ENCODE results near the gene MFAP3L.
"Not testable (repeated sequence)": the region's sequence is repeated elsewhere in the genome, so short reads cannot be mapped to it uniquely, and the experiment has no call there.

The MFAP3L gene

DNA sequence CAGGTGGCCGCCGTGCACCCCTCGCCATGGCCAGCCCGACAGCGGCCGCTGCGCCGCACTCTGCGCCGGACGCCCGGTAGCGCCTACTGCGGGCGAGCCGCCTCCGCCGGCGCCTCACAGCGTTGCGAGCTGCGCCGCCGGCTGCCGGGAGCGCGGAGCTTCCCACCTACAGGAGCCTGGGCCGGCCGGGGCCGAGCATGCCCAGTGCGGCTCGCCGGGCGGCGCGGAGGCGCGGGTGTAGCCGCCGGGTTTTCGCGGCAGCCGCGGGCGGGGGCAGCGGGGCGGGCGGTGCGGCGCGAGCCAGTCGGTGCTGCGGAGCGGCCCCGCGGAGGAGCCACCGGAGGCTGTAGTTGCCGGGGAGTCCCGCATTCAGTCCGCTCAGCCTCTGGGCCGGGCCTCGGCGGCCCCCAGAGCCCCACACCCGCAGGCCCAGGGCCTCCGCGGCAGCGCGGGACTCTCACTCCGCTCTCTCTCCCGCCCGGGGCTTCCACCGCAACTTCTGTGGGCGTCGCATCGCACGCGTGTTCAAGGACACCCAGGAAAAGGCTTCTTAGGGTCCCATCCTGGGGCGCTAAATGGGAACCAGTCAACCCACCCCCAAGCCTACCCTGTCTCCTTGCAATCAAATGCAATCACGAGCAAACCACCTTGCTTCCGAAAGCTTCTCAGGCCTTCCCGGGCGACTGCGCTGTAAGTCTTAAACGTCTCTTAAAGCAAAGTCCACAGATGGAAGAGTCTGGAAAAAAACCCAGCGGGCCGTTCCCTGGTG is at the start of gene MFAP3L:
Gene MFAP3L (minus strand): TSS at position 143 of the 769 bp plus-strand sequence. CDS start 20,518 bp downstream, outside the sequence.
- FAIRE-seq = no peak

DNA sequence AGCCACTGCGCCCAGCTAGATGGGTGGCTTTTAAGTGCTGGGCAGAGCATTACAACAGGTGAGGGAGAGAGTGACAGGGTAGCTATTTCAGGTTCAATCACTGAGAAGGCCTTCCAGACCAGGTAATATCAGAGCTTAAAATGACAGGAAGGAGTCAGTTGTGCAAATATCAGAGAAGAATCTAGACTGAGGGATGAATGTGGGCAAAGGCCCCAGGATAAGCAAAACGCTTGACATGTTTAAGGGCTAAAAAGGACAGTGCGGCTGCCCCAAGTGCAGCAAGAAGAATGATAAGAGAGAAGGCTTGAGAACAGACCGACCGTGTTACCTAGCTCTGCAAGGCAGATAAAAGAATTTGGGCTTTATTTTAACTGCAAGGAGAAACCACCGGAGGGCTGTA is 45.0 kb upstream of the MFAP3L start:
- no peak for FAIRE-seq

DNA sequence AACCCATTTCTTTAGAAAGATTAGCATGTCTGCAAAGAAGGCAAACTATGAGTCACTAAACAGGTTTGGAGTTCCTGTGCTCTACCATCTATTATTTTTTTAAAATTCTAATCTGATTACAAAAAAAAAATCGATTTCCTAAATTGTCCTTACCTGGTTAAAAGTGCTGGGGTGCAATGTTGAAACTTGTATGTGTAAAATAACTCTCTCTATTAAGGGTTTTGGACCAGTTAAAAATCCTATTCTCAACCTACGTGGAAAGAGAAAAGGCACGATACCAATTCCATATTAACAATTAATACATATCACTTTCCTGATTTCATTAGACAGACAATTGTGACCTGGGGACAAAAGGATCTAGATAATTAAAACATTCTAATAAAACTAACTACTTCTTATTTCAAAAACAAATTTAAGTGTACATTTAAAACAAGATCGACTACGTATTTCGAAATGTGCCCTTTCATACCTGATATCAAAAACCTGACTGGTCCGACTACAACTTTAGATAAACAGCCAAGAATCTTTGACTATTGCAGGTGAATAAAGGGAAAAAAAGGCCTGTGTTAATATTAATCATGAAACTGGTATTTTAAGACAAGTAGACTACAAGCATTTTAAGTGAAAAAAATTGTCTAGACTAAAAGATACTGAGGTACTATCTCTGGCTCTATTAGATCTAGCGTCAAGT is 42.4 kb upstream of the MFAP3L start:
- FAIRE-seq = no peak

DNA sequence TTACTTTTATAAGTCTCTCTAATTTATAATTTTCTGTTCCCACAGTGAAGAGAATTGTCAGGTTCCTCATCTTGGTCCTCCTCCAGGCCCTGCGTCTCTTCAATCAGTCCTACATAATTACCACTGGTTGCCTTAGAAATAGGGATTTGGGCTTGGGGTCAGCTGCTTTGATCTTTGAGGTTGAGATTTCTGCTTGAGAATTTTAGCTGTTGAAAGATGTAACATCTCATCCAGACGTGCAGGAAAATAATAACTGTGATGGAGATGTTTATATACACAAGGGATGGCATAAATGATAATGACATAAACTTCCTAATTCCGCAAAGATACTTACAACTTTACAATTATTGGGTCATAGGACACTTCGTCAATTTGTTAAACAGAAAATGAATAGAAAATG is 33.2 kb upstream of the MFAP3L start:
- FAIRE-seq = no peak

DNA sequence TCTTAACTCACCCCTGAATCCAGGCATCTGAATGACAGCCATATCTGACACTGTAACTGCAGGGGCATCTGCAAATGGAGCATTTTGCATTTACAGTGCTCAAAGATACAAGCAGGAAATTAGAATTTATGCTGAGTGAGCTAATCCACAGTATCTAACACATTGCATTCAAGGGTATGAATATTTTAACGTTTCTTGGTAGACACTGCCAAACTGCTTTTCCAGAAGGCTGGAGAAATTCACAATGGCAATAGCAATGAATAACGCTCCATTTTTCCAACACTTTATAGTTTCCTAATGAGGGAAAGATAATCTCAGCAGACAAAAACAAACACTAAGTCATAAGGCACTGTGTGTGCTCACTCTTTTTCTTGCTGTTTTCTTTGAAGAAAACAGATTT is 32.6 kb upstream of the MFAP3L start:
- no peak for FAIRE-seq

DNA sequence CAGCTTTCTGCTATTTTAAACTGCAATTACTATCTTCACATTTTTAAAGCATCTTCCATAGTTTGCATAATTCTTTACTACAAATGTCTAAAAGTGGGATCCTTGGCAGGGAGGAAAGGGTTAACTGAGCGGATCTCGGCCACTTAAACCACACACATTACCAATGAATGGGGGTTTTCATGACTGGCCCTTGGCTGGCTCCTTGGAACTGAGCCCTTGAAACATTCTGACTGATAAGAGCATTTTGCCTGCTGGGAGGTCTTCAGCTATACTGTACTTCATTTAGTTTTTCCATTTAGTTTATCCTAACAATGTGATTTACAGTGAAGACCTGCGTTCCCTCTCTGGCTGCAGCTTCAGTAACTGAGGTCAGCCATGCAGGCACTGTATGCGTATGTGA is 31.7 kb upstream of the MFAP3L start:
- no peak for FAIRE-seq

DNA sequence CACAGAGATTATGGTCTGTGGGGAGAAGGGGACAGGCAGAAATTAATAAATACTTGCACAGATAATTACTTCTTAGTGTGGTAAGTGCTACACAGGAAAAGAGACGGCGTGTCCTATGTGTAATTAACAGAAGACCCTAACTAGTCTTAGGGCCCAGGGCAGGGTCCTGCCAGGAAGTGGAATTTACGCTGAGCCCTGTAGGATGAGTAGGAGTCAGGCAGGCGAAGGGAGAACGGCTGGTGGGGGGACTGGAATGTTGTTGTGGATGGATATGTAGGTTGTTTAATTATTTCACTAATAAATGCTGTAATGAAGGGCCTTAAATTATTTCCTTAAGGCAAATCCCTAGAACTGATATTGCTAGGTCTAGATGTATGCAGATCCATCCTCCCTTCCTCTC is 26.7 kb upstream of the MFAP3L start:
- no peak for FAIRE-seq

DNA sequence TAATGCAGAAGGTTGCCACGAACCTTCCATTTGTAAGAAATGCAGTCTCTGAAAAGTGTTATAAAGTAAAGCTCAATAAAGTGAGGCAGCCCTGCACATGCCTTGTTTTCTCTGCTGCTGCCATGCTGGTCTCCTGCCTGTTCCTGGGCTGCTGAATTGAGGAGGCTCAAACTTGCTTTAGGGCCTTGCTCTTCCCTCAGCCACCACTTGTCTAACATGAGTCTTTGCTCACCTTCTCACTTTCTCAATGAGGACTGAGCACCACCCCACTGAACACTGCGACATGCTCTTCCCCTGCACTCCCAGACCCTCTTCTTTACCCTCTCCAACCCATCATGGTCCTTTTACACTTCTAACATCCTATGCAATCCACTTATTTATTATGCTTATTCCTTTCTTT is 25.2 kb upstream of the MFAP3L start:
- no peak for FAIRE-seq

DNA sequence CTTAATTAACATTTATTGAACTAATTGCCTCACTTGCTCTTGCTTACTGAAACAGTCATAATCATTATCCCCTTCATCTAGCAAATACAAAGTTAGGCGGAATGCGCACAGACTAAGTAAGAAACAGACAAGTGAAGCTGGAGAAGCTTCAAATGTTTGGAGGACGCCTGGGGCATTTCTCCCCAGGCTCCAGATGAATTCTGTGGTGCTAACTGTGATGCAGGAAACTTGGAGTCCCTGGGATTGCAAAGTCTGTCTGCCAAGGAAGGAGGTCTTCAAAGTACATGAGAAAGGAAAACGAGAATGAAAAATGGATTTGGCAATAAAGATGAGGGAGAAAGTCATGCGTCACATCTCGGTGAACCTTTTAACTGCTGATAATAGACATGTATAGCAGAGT is 23.6 kb upstream of the MFAP3L start:
- no peak for FAIRE-seq

DNA sequence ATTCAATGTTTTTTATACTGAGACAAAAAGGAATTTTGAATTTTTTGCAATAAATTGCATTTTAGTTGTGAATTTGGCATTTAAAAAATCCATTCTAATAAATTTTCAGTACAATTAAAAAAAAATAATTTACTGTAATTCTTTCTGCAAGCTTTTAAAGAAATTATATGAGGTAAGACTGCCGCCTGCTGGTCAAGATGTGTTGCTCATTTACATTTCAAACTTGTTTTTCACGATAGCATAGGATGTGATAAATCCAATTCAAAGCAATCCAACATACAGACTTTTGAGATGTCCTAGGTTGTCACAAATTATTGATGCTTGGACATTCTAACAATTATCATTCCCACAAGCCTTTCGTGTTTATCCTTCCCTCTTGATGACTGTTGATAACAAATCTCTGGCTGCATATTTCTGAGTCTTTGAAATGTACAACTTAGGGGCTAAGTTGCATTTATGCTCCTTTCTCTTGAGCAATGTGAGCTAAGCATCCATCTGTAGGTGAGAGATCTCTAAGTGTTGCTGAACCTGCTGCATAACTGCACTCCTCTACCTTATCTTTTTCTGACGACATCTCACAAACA is 21.7 kb upstream of the MFAP3L start:
- FAIRE-seq = no peak

DNA sequence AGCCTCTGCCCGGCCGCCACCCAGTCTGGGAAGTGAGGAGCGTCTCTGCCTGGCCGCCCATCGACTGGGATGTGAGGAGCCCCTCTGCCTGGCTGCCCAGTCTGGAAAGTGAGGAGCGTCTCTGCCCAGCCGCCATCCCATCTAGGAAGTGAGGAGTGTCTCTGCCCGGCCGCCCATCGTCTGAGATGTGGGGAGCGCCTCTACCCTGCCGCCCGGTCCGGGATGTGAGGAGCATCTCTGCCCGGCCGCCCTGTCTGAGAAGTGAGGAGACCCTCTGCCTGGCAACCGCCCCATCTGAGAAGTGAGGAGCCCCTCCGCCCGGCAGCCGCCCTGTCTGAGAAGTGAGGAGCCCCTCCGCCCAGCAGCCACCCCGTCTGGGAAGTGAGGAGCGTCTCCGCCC is 20.0 kb upstream of the MFAP3L start:
- not testable (repeated sequence) for FAIRE-seq

DNA sequence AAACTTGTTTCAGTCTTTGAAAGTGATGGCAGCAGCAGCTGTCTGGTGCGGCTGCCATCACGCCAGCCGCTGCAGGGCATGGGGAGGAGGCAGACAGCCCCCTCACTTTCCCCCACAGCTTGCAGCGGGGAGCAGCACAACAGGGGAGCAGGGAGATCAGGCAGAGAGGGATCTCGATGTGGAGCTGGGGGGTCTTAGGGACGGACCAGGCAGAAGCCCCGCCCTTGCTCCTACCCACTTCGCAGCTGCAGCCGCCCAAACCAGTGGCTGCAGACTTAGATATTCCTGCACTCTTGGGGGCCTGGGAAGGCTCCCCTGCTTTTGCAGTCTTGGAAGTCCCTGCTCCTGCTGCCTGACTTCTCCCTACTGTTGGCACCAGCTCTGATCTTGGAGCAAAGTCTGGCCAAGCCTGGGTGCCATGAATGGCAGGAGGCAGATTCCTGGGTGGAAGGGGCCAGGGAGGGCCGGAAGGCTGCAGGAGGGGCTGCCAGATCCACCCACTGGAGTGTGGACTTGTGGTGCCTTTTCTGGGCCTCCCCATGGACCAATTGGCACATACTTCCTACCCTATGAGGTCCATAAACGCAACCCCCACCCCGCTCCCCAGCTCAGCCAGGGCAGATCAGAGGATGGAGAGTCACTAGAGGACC is 14.0 kb upstream of the MFAP3L start:
- FAIRE-seq = no peak

DNA sequence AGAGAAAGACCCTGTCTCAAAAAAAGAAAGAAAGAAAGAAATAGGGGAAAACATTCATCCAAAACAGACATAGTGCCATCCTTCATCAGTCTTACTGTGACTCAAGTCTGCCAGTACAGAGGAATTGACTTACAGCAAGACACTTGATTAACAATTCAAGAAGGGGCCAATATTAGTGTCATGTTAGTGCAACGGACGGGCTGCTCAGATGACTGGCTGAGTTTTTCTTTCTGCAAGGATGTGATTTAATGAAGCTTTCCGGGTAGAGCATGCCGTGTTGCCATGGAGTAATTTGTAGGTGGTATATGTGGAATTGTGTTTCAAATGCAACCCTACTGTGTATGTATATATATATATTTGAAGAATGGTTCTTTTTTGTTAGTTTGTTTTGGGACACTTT is 12.6 kb upstream of the MFAP3L start:
- no peak for FAIRE-seq

DNA sequence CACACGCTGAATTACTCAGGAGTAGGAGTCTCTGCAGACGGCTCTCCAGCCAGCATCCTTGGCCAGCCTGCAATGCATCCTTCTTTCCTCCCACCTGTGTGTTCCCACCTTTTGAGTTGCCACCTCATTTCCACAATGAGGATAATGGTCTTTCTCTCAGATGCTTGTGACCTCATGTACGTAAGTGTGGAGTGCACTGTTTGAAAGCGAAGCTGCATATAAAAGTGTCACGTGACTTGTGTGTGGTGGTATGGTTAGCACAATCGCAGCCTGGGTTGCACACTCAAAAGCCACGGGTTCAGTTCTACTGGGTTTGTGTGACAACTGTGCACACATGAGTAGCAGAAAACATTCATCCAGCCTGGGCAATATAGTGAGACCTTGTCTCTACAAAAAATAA is 12.0 kb upstream of the MFAP3L start:
- FAIRE-seq = no peak

DNA sequence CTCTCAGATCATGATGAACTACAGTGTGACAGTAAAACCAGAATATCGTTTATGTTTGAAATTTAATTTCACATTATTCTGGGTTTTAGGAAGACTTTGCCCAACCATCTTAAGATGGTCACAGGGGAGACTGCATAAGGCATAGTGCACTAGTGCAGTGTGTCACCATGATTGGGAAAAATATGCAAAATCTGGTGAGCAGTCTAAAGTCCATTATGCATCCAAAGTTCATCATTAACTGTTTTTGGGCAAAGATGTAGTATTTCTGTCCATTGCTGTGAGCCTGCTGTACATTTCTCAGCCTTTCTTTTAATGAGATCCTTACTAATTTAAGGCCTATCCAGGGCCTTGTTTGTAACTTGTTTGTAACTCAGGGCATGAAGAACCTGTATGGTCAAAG is 11.3 kb upstream of the MFAP3L start:
- no peak for FAIRE-seq

DNA sequence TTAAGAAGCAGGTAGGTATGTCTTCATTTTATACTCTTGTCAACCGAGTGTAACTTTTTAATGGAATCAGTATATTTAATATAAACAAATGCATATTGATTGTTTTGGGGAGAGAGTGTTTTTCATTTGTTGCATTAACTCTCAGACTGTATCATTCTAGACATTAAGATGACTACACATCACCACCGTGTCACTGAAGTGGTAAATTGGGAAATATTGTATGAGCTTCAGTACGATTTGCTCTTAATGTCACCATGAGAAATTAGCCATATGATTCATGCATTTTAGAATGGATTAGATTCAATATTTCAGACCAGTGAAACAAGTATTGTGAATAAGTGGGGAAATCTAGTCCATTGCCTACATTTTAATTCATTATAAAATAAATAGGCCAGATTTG is 9.7 kb upstream of the MFAP3L start:
- no peak for FAIRE-seq

DNA sequence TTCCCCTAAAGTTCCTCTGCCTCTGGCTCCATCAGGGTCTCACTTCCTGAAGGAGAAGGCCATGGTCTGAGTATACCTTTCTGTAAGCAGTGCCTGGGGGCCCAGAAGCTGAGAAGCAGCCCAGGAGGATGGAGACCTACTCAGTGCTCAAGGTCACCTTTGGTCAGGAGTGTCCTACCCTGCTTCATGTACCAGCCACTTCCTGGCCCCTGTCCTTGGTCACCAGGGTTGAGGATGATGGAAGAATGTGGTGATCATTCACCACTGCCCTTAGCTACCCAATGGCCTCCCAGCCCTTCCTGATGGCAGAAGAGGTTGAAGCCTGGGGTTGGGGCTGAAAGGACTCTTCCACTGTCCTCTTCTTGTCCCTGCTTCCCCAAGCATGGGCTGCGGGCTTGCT is 9.0 kb upstream of the MFAP3L start:
- no peak for FAIRE-seq

DNA sequence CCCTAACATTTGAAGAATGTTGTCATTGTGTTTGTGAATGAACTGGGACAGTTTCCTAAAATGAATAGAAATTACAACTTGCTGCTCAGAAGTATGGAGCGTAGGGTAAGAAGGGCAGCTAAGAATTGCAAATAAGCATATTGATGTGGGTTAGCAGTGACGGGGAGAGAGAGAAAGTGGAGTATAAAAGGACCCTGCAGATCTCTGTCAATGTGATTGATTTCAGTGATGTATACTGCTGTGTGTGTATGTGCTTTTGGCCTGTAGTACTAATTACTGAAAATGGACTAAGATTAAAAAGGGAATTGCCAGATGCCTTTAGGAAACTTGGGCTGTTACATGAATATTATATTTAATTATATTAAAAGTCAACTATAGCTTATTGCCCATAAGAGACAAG is 7.8 kb upstream of the MFAP3L start:
- no peak for FAIRE-seq

DNA sequence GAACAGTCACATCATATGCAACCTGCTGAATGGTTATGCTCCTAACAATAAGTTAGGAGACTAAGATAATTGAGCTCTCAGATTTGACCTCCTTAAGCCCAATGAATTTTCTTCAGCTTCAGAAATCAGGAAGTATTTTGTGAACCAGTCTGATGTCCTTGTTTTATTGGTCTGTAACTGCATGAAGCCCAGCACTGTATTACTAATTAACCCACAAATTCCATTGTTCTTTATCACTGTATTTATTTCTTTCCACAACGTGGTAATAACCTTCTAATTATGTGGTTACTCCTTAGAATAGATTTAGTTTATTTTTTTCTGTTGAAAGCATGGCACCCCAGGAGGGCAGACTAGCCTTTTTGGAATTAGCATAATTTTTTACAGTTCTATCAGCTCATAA is 3.9 kb upstream of the MFAP3L start:
- FAIRE-seq = no peak

DNA sequence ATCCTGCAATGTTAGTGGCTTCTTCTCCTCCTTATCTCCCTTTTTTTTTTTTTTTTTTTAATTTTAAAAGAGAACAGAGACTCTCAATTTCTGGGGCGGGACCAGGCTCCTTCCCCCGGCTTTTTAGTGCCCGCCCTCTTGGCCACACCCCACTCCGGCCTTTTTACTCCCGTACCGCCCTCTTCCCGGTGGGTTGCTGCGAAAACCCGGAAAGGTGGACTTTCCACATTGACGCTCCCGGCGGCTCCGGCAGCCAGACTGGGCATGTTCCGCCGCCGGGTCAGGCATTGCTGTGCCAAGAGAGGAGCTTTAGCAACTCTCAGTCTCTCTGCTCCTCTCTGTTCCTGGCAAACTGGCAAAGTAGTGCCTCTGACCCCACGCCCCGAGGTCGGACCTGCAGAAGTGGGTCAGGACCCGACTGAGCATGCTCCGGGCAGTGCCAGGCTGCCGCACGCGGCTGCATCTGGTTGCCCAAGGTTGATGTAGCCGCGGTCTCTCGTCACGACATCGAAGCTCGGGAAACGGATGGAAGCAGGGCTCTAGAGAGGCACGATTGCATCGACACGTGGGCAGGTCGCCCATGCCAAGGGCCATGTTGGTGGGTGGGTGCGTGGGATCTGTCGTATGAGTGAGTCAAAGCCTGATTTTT is 1.1 kb upstream of the MFAP3L start:
- peak; percentile 51 for FAIRE-seq

DNA sequence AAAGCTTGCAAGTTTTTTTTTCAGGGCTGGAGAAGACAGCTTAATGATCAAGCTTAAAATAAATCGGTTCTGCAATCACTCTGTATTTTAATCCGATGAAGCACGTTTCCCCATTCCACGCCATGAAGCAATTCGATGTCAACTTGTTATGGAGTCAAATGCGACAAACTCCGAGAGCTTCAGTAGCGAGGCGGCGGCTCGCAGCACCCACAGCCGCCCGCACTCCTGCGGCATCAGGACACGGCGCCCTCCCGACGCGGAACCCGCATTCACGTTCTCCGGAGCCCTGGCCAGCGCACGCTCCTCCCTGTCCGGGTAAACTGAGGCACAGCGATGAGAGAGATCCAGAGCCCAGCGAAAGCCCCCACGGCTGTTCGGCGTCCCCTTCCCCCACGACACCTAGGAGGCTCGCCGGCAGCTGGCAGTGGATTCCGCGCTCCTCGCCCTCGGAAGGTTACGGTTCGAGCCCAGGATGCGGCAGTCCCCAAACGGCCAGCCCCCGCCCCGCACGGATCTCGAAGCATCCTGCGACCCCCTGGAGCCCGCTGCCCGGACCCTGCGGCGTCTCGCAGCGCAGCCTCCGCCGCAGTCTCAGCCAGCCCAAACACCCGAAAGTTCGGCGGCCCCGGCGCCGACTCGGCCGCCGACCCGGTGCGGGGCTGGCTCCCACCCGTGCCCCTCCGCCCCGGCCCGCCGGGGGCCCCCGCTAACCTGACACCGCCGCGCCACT is 507 bp downstream of the MFAP3L start:
- FAIRE-seq = no peak

DNA sequence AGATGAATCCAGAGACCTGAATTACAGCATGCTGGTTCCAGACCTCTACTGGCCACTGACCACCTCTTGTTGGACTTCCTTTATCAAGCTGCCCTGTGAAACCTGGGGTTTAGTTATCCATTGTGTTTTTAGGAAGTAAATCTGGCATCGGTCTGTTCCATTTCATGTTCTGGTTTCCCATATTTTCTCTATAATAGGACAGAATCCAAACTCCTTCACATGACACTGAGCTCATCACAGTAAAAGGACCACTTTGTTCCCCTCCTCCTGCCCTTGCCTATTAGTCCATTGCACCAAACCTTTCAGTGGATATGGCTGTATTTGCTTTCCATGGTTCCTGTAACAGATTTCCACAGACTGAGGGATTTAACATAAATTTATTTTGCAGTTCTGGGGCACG is 4.0 kb downstream of the MFAP3L start:
- FAIRE-seq = no peak

All from colon (tissue), 2 donors.